ENCODE measurements around the gene DCP1B. TPM values are rescaled to one million over a fixed set of nuclear protein-coding genes. Genes with fewer than 3 reads are reported as not detected.

Gene DCP1B
- total RNA-seq, 1 donor from 2014 or later: 14.4 TPM

DNA sequence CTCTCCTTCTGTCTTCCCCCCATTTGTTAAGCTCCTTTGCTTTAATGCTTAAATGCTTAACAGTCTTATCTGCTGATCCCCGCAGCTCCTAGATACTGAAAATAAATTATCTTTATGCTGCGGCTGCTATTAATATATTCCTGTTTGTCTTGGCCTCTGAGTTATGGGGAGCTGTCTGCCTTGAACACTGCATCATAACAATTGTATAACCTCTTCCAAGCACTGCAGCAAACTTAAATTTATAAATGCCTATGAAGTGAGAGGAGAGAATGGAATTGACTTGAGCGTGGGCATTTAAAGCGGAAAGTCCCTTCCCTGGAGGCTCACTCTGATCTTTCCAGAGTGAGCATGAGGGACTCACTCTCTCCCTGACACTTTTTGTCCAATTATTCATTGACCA lies 23.1 kb upstream of the DCP1B start:
- Mint-ChIP-seq H3K4me1 (ENCODE audit: unreplicated experiment) (no peaks in the 10 kb centered on the region), H3K36me3 (ENCODE audit: unreplicated experiment) (no peaks in the 10 kb centered on the region), H3K27ac (ENCODE audit: unreplicated experiment) (no peak overlapping the region), H3K9me3 (ENCODE audit: unreplicated experiment) (peaks cover 3% of the 10 kb centered on the region), H3K4me3 (ENCODE audit: unreplicated experiment) (no peak overlapping the region), H3K27me3 (ENCODE audit: unreplicated experiment) (peaks cover 31% of the 10 kb centered on the region)
- DNase-seq (ENCODE audit: extremely low spot score, unreplicated experiment): no peak
- TF ChIP-seq, protein P1, sequence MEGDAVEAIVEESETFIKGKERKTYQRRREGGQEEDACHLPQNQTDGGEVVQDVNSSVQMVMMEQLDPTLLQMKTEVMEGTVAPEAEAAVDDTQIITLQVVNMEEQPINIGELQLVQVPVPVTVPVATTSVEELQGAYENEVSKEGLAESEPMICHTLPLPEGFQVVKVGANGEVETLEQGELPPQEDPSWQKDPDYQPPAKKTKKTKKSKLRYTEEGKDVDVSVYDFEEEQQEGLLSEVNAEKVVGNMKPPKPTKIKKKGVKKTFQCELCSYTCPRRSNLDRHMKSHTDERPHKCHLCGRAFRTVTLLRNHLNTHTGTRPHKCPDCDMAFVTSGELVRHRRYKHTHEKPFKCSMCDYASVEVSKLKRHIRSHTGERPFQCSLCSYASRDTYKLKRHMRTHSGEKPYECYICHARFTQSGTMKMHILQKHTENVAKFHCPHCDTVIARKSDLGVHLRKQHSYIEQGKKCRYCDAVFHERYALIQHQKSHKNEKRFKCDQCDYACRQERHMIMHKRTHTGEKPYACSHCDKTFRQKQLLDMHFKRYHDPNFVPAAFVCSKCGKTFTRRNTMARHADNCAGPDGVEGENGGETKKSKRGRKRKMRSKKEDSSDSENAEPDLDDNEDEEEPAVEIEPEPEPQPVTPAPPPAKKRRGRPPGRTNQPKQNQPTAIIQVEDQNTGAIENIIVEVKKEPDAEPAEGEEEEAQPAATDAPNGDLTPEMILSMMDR (IDR thresholded peaks at IDR 0.05): no peak

DNA sequence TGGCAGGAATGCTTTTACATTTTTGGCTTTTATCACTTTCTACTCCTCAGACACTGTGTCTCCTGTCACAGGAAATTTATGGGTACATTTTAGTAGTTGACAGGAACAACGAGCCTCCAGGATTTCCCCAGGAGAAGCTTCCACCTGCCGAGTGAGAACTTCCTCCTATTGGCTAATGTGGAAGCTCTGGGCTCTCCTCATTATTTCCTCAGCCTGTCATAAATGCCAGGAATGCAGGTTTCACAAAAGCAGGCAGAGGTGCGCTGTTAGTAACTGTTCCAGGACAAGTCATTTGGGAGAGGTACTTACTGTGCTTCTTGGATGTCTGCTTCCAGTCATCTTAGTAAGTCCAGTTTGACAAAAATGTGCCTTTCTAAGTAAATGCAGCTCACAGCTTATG lies 19.1 kb upstream of the DCP1B start:
- H3K9me3 Mint-ChIP-seq (ENCODE audit: unreplicated experiment): peaks cover 3% of the 10 kb centered on the region
- no peak overlapping the region for H3K27ac Mint-ChIP-seq (ENCODE audit: unreplicated experiment)
- TF ChIP-seq, protein P1 (IDR thresholded peaks at IDR 0.05): no peak
- DNase-seq (ENCODE audit: extremely low spot score, unreplicated experiment): no peak
- no peak overlapping the region for H3K4me3 Mint-ChIP-seq (ENCODE audit: unreplicated experiment)
- H3K4me1 Mint-ChIP-seq (ENCODE audit: unreplicated experiment): no peaks in the 10 kb centered on the region
- no peaks in the 10 kb centered on the region for H3K36me3 Mint-ChIP-seq (ENCODE audit: unreplicated experiment)
- peaks cover 29% of the 10 kb centered on the region for H3K27me3 Mint-ChIP-seq (ENCODE audit: unreplicated experiment)

DNA sequence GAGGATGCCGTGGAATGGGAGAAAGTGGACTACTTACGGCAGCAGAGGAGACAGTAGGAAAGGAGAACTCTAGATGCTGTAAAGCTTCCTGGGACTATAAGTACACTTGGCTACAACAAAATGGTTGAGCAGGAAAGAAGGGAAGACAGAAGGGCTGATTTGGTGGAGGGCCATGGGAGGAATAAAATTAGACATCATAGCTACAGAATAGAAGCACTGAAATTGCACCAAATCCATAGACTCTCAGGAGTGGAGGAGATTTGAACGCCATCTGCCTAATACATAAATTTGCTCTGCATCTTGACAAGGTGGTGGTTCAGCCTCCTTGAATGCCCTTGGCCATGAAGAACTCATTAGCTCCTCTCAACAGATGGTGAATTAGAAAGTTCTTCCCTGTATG lies 16.3 kb upstream of the DCP1B start:
- TF ChIP-seq, protein P1 (IDR thresholded peaks at IDR 0.05): no peak
- no peaks in the 10 kb centered on the region for H3K36me3 Mint-ChIP-seq (ENCODE audit: unreplicated experiment)
- H3K27me3 Mint-ChIP-seq (ENCODE audit: unreplicated experiment): peaks cover 48% of the 10 kb centered on the region
- peaks cover 3% of the 10 kb centered on the region for H3K9me3 Mint-ChIP-seq (ENCODE audit: unreplicated experiment)
- no peak for DNase-seq (ENCODE audit: extremely low spot score, unreplicated experiment)
- no peak overlapping the region for H3K27ac Mint-ChIP-seq (ENCODE audit: unreplicated experiment)
- no peaks in the 10 kb centered on the region for H3K4me1 Mint-ChIP-seq (ENCODE audit: unreplicated experiment)
- H3K4me3 Mint-ChIP-seq (ENCODE audit: unreplicated experiment): no peak overlapping the region

DNA sequence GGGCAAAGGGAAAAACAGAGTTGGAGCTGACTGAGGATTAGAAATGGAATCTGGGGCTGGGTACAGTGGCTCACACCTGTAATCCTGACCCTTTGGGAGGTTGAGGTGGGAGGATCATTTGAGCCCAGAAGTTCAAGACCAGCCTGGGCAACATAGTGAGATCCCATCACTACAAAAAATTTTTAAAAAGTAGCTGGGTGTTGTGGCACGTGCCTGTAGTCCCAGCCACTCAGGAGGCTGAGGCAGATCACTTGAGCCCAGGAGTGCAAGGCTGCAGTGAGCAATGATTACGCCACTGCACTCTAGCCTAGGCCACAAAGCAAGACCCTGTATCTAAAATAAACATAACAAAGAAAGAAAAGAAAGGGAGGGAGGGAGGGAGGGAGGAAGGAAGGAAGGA lies 14.9 kb upstream of the DCP1B start:
- H3K4me3 Mint-ChIP-seq (ENCODE audit: unreplicated experiment): no peak overlapping the region
- H3K27ac Mint-ChIP-seq (ENCODE audit: unreplicated experiment): no peak overlapping the region

DNA sequence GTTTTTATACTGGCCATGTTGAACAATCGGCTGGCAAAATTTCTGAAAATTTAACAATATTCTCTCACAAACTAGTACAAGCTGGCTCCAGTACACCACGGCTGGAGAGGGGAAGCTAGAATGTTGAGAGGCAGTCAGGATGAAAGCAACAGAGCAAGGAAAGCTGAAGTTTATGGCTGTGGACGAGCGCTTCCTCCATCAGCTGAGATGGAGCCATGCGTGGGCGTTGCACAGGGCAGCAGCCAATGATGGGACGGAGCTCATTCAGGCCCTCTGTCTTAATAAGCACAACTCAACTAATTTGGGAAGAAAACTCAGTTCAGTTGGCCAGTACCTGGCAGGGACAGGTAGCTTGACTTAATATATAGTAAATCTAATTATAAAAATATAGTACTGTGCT lies 14.1 kb upstream of the DCP1B start:
- no peak for DNase-seq (ENCODE audit: extremely low spot score, unreplicated experiment)
- Mint-ChIP-seq H3K27me3 (ENCODE audit: unreplicated experiment) (peaks cover 52% of the 10 kb centered on the region), H3K4me1 (ENCODE audit: unreplicated experiment) (no peaks in the 10 kb centered on the region), H3K4me3 (ENCODE audit: unreplicated experiment) (no peak overlapping the region), H3K9me3 (ENCODE audit: unreplicated experiment) (no peaks in the 10 kb centered on the region), H3K36me3 (ENCODE audit: unreplicated experiment) (no peaks in the 10 kb centered on the region), H3K27ac (ENCODE audit: unreplicated experiment) (no peak overlapping the region)
- TF ChIP-seq, protein P1 (IDR thresholded peaks at IDR 0.05): no peak

More for the DNA sequence above, 14.9 kb upstream of the DCP1B start:
- H3K27me3 Mint-ChIP-seq (ENCODE audit: unreplicated experiment): peaks cover 52% of the 10 kb centered on the region
- TF ChIP-seq, protein P1 (IDR thresholded peaks at IDR 0.05): no peak
- DNase-seq (ENCODE audit: extremely low spot score, unreplicated experiment): no peak
- no peaks in the 10 kb centered on the region for H3K9me3 Mint-ChIP-seq (ENCODE audit: unreplicated experiment)
- no peaks in the 10 kb centered on the region for H3K36me3 Mint-ChIP-seq (ENCODE audit: unreplicated experiment)
- no peaks in the 10 kb centered on the region for H3K4me1 Mint-ChIP-seq (ENCODE audit: unreplicated experiment)

All from osteocyte (in vitro differentiated cells).